A549 (cell line): Measurements from ENCODE around the gene COPS9. TPM values are rescaled to one million over a fixed set of nuclear protein-coding genes. Genes with fewer than 3 reads are reported as not detected.

Experiments used
- ATAC-seq, 2 experiments: fragments of 200-7000 bp in 1 of 2; fragments of >200 bp in 1 of 2; cut with Nextera tagmentation in 1 of 2; cut with Tn5 transposase in 1 of 2; 3 replicates each; pipeline versions ENCODE4 v1.8.0 to v1.9.1; 2018 to 2020; ENCODE audit warnings: mild to moderate bottlenecking in 1 of 2, moderate library complexity in 1 of 2
- CTCF ChIA-PET: fragments of 300-600 bp; sonication (Branson Sonifier 250); formaldehyde crosslinking; extraction: SDS; loops from one replicate; lab custom pipeline; 2021; ENCODE audit warnings: antibody characterized with exemption, inconsistent platforms; lab: Yijun Ruan, JAX
- POLR2A ChIA-PET: fragments of 350-600 bp; formaldehyde crosslinking; extraction: SDS; loops from one replicate; lab custom pipeline; 2021; ENCODE audit warnings: antibody characterized with exemption, inconsistent platforms; lab: Yijun Ruan, JAX
- DNase-seq, 2 experiments: peaks; one replicate each; pipeline versions ENCODE4 v3.0.0 to v3.0.0-alpha.2; 2011 to 2016; ENCODE audit warnings: low read depth in 1 of 2, low spot score in 1 of 2
- FAIRE-seq: peaks from 2 replicates; lab custom pipeline; 2011; peaks lifted over from hg19 to GRCh38; lab: Jason Lieb, UNC
- H3K27ac ChIP-seq, 2 experiments: fragments of >200 bp; sonication (Bioruptor Twin); formaldehyde crosslinking; 3 replicates each; pipeline ENCODE4 v1.5.1; 2016 to 2017
- H3K4me1 ChIP-seq: fragments of >200 bp; sonication (Bioruptor Twin); formaldehyde crosslinking; 3 replicates; pipeline ENCODE4 v1.6.1; 2016
- H3K4me2 ChIP-seq: fragments of >200 bp; sonication (Bioruptor Twin); formaldehyde crosslinking; 3 replicates; pipeline ENCODE4 v1.6.1; 2016
- H3K4me3 ChIP-seq: fragments of >200 bp; sonication (Bioruptor Twin); formaldehyde crosslinking; 3 replicates; pipeline ENCODE4 v1.5.1; 2016
- H3K9me3 ChIP-seq: fragments of >200 bp; sonication (Bioruptor Twin); formaldehyde crosslinking; 3 replicates; pipeline ENCODE4 v1.6.1; 2016
- ATOH8 ChIP-seq: fragments of 250-450 bp; sonication (Bioruptor Pico); IDR thresholded peaks from 2 replicates; pipeline ENCODE4 v1.5.0; 2020; ENCODE audit warnings: low read depth, mild to moderate bottlenecking, moderate library complexity
- BCL3 ChIP-seq: fragments of >200 bp; sonication (Bioruptor Twin); formaldehyde crosslinking; IDR thresholded peaks from 3 replicates; pipeline ENCODE4 v1.6.1; 2016
- CBX8 ChIP-seq: fragments of 200-600 bp; sonication (generic); IDR thresholded peaks from 2 replicates; pipeline ENCODE4 v1.6.1; 2016
- CHD2 ChIP-seq: fragments of 150-350 bp; IDR thresholded peaks from 2 replicates; pipeline ENCODE4 v1.6.1; 2014; ENCODE audit warnings: low read length; ENCODE audit not compliant: partially characterized antibody
- CHD4 ChIP-seq: fragments of 200-600 bp; sonication (generic); IDR thresholded peaks from 2 replicates; pipeline ENCODE4 v1.6.1; 2016; ENCODE audit warnings: antibody characterized with exemption, mild to moderate bottlenecking, borderline replicate concordance
- CTCF ChIP-seq: fragments of >200 bp; sonication (Bioruptor Twin); formaldehyde crosslinking; IDR thresholded peaks from 3 replicates; pipeline ENCODE4 v1.5.1; 2016
- EHMT2 ChIP-seq: fragments of 200-600 bp; sonication (generic); IDR thresholded peaks from 2 replicates; pipeline ENCODE4 v1.6.1; 2016; ENCODE audit warnings: antibody characterized with exemption, low read depth, mild to moderate bottlenecking, moderate library complexity
- HMGXB4 ChIP-seq: fragments of 250-450 bp; sonication (Bioruptor Pico); IDR thresholded peaks from 2 replicates; pipeline ENCODE4 v1.5.0; 2021; ENCODE audit warnings: mild to moderate bottlenecking, moderate library complexity, borderline replicate concordance
- HOXA7 ChIP-seq: fragments of 250-450 bp; sonication (Bioruptor Pico); IDR thresholded peaks from 2 replicates; pipeline ENCODE4 v1.5.0; 2020; ENCODE audit warnings: mild to moderate bottlenecking, moderate library complexity
- HOXB13 ChIP-seq: fragments of 250-450 bp; sonication (Bioruptor Pico); IDR thresholded peaks from 2 replicates; pipeline ENCODE4 v1.5.0; 2020; ENCODE audit warnings: low read depth, mild to moderate bottlenecking, moderate library complexity
- HOXB5 ChIP-seq: fragments of 250-450 bp; sonication (Bioruptor Pico); IDR thresholded peaks from 2 replicates; pipeline ENCODE4 v1.5.0; 2020; ENCODE audit warnings: mild to moderate bottlenecking, moderate library complexity
- JUN ChIP-seq, 2 experiments: fragments of >200 bp; sonication (Bioruptor Twin); formaldehyde crosslinking; IDR thresholded peaks; 2 replicates in 1 of 2; 3 replicates in 1 of 2; pipeline ENCODE4 v1.6.1; 2016 to 2017
- KDM1A ChIP-seq: fragments of 200-600 bp; sonication (generic); IDR thresholded peaks from 2 replicates; pipeline ENCODE4 v1.6.1; 2016; ENCODE audit warnings: low read depth, mild to moderate bottlenecking
- MAFK ChIP-seq: fragments of 450-650 bp; IDR thresholded peaks from 2 replicates; pipeline ENCODE4 v1.6.1; 2014; ENCODE audit not compliant: partially characterized antibody
- MYC ChIP-seq: IDR thresholded peaks from 2 replicates; pipeline ENCODE4 v1.6.1; 2012; ENCODE audit warnings: mild to moderate bottlenecking, inconsistent platforms, low read length, improper control_type of control experiment, borderline replicate concordance
- NR3C1 ChIP-seq: fragments of >200 bp; sonication (Bioruptor Twin); formaldehyde crosslinking; IDR thresholded peaks from 3 replicates; pipeline ENCODE4 v1.6.1; 2017
- ZSCAN20 ChIP-seq: fragments of 250-450 bp; sonication (Bioruptor Pico); IDR thresholded peaks from 2 replicates; pipeline ENCODE4 v1.8.0; 2022; ENCODE audit warnings: mild to moderate bottlenecking, moderate library complexity
- WGBS: methylation state at CpG from one replicate; pipeline ENCODE4 v1.1.6; 2017; ENCODE audit errors: missing lambda C conversion rate; 5-methylcytosine and 5-hydroxymethylcytosine counted together
- polyA plus RNA-seq, 4 experiments: library from polyadenylated mRNA; depleted of rRNA in 3 of 4; stranded (reverse); fragments of >200 nt; fragmentation: RNase III in 1 of 4; extraction: RNeasy Plus Mini Kit Qiagen cat#74134 plus additional on column Dnase treatment in 1 of 4; gene quantifications; 2 replicates in 3 of 4; 3 replicates in 1 of 4; pipeline ENCODE4 v1.2.3, GENCODE V29; 2011 to 2017

The COPS9 gene
- polyA plus RNA-seq, 2 of the 4 experiments (the other 2 are of a cell fraction), result 321 to 356 TPM

- FAIRE-seq (no peak), ATAC-seq (no peak), DNase-seq (no peak)
- Histone ChIP-seq H3K4me3 (no peak overlapping the region), H3K9me3 (no peaks in the 10 kb centered on the region), H3K4me2 (no peak overlapping the region), H3K4me1 (no peaks in the 10 kb centered on the region), H3K27ac (no peak overlapping the region)
- CTCF ChIA-PET, result interaction anchor here (0.6 to 1.5 kb wide), 2 partner anchors 25 to 1332 kb away, joined by 3 to 4 read pairs; no protein-coding TSS in a partner anchor
- WGBS, result 36% methylated on average over 8 of the region's 18 CpGs
- no peak for TF ChIP-seq ZSCAN20 (CRISPR knock-in tag)
- TF ChIP-seq CHD4, result no peak
- no peak for TF ChIP-seq JUN (IDR thresholded peaks at IDR 0.05)
- no peak for TF ChIP-seq KDM1A
- no peak for TF ChIP-seq MYC
- TF ChIP-seq CHD2, result no peak
- no peak for TF ChIP-seq ATOH8 (CRISPR knock-in tag)
- TF ChIP-seq HOXA7 (CRISPR knock-in tag), result no peak
- no peak for TF ChIP-seq HOXB5
- POLR2A ChIA-PET, result no interaction called here
Observed at GRCh38 chr2:240168041-240168440, 31.9 kb upstream of the COPS9 start.

GRCh38 chr2:240167588-240167880 is 31.4 kb upstream of the COPS9 start:
- ATAC-seq, result no peak
- no peak for FAIRE-seq
- ChIA-PET CTCF (interaction anchor here (0.7 to 1.5 kb wide), 3 partner anchors 22 to 25 kb away, joined by 3 to 4 read pairs (median 3); no protein-coding TSS in a partner anchor), POLR2A (no interaction called here)
- 79% methylated on average over 5 of the region's 9 CpGs for WGBS
- DNase-seq, result no peak
- no peak overlapping the region for H3K27ac ChIP-seq
- no peak for TF ChIP-seq CTCF
- no peak for TF ChIP-seq CBX8
- no peak for TF ChIP-seq HMGXB4
- no peak for TF ChIP-seq NR3C1
- TF ChIP-seq MAFK, result no peak
- no peak for TF ChIP-seq EHMT2
- TF ChIP-seq HOXB13, result no peak
- no peak overlapping the region for H3K4me3 ChIP-seq
- no peaks in the 10 kb centered on the region for H3K9me3 ChIP-seq
- no peaks in the 10 kb centered on the region for H3K4me1 ChIP-seq
- H3K4me2 ChIP-seq, result no peak overlapping the region

GRCh38 chr2:240166761-240167587 is 30.9 kb upstream of the COPS9 start:
- POLR2A ChIA-PET, result no interaction called here
- Histone ChIP-seq H3K4me3 (no peak overlapping the region), H3K4me1 (no peaks in the 10 kb centered on the region), H3K27ac (no peak overlapping the region), H3K4me2 (no peak overlapping the region), H3K9me3 (no peaks in the 10 kb centered on the region)
- no peak for TF ChIP-seq BCL3
- ATAC-seq, result no peak; a peak in 1 of 6 replicates
- WGBS, result 54% methylated on average over 13 of the region's 21 CpGs
- CTCF ChIA-PET, result interaction anchor here (0.5 to 1.5 kb wide), 4 partner anchors 22 to 153 kb away, joined by 3 to 4 read pairs (median 3); no protein-coding TSS in a partner anchor
- no peak for FAIRE-seq
- DNase-seq, result no peak
